Mesenchymal stem cell (in vitro differentiated cells and primary cell): ENCODE data around the gene PPP4R3A.

Experiments used
- DNase-seq: peaks from one replicate; pipeline ENCODE4 v3.0.0-alpha.2; 2013
- H2AFZ ChIP-seq: one replicate; pipeline ENCODE4 v1.6.1; 2013; ENCODE audit warnings: low read depth, mild to moderate bottlenecking, control low read depth, inconsistent platforms, low read length, moderate library complexity
- H2AK5ac ChIP-seq: 2 replicates; pipeline ENCODE4 v1.6.1; 2013; ENCODE audit warnings: low read length, moderate library complexity, mild to moderate bottlenecking, inconsistent platforms; ENCODE audit not compliant: severe bottlenecking
- H2BK120ac ChIP-seq: one replicate; pipeline ENCODE4 v1.6.1; 2013; ENCODE audit warnings: low read depth, mild to moderate bottlenecking, inconsistent platforms, low read length, moderate library complexity
- H2BK12ac ChIP-seq, 2 experiments: one replicate each; pipeline ENCODE4 v1.6.1; 2013; ENCODE audit warnings: inconsistent platforms in 2 of 2, low read length in 2 of 2, mild to moderate bottlenecking in 2 of 2, moderate library complexity in 2 of 2, control low read depth in 1 of 2
- H2BK15ac ChIP-seq: one replicate; pipeline ENCODE4 v1.6.1; 2013; ENCODE audit warnings: mild to moderate bottlenecking, low read depth, inconsistent platforms; ENCODE audit not compliant: poor library complexity, severe bottlenecking
- H2BK5ac ChIP-seq: 2 replicates; pipeline ENCODE4 v1.6.1; 2013; ENCODE audit warnings: low read depth, mild to moderate bottlenecking, low read length, control low read depth, inconsistent platforms; ENCODE audit not compliant: poor library complexity, severe bottlenecking
- H3K14ac ChIP-seq, 2 experiments: one replicate each; pipeline ENCODE4 v1.6.1; 2013; ENCODE audit warnings: inconsistent platforms in 2 of 2, low read length in 2 of 2, control low read depth in 1 of 2, mild to moderate bottlenecking in 1 of 2, moderate library complexity in 1 of 2
- H3K18ac ChIP-seq, 2 experiments: one replicate each; pipeline ENCODE4 v1.6.1; 2013; ENCODE audit warnings: inconsistent platforms in 2 of 2, low read length in 2 of 2, control low read depth in 1 of 2, low read depth in 1 of 2, mild to moderate bottlenecking in 1 of 2
- H3K23ac ChIP-seq, 2 experiments: one replicate each; pipeline ENCODE4 v1.6.1; 2013; ENCODE audit warnings: inconsistent platforms in 2 of 2, low read length in 2 of 2, mild to moderate bottlenecking in 2 of 2, moderate library complexity in 2 of 2, control low read depth in 1 of 2
- H3K27ac ChIP-seq: 2 replicates; pipeline ENCODE4 v1.5.1; 2013; ENCODE audit warnings: mild to moderate bottlenecking, moderate library complexity, low read length, control low read depth, inconsistent platforms; ENCODE audit not compliant: poor library complexity, severe bottlenecking
- H3K27me3 ChIP-seq, 2 experiments: 2 replicates each; pipeline versions ENCODE4 v1.6.1 to v1.7.0; 2013; ENCODE audit warnings: low read length in 2 of 2, mild to moderate bottlenecking in 2 of 2, moderate library complexity in 2 of 2, control low read depth in 1 of 2, inconsistent platforms in 1 of 2; ENCODE audit not compliant: control insufficient read depth in 1 of 2, insufficient read depth in 1 of 2
- H3K36me3 ChIP-seq, 2 experiments: 2 replicates each; pipeline versions ENCODE4 v1.6.1 to v1.7.0; 2013; ENCODE audit warnings: low read length in 2 of 2, control low read depth in 1 of 2, inconsistent platforms in 1 of 2, low read depth in 1 of 2, mild to moderate bottlenecking in 1 of 2; ENCODE audit not compliant: insufficient read depth in 2 of 2, control insufficient read depth in 1 of 2
- H3K4ac ChIP-seq, 2 experiments: one replicate each; pipeline ENCODE4 v1.6.1; 2013; ENCODE audit warnings: inconsistent platforms in 2 of 2, low read length in 2 of 2, mild to moderate bottlenecking in 2 of 2, moderate library complexity in 2 of 2, control low read depth in 1 of 2, low read depth in 1 of 2
- H3K4me1 ChIP-seq: 2 replicates; pipeline ENCODE4 v1.6.1; 2013; ENCODE audit warnings: low read depth, low read length, control low read depth; ENCODE audit not compliant: control insufficient read depth, insufficient read depth
- H3K4me2 ChIP-seq: 2 replicates; pipeline ENCODE4 v1.6.1; 2013; ENCODE audit warnings: low read length, mild to moderate bottlenecking, inconsistent platforms; ENCODE audit not compliant: poor library complexity, severe bottlenecking
- H3K4me3 ChIP-seq, 2 experiments: 2 replicates each; pipeline versions ENCODE4 v1.5.1 to v1.7.0; 2013; ENCODE audit warnings: low read length in 2 of 2, mild to moderate bottlenecking in 2 of 2, control low read depth in 1 of 2, low read depth in 1 of 2; ENCODE audit not compliant: insufficient read depth in 1 of 2
- H3K79me1 ChIP-seq: replicated peaks from 2 replicates; pipeline ENCODE4 v1.6.1; 2013; ENCODE audit warnings: mild to moderate bottlenecking, control low read depth, low read length, inconsistent platforms; ENCODE audit not compliant: poor library complexity, severe bottlenecking
- H3K9ac ChIP-seq: 2 replicates; pipeline ENCODE4 v1.7.0; 2013; ENCODE audit warnings: mild to moderate bottlenecking, low read length, moderate library complexity
- H3K9me3 ChIP-seq: 2 replicates; pipeline ENCODE4 v1.7.0; 2013; ENCODE audit warnings: mild to moderate bottlenecking, low read length; ENCODE audit not compliant: control insufficient read depth
- H4K8ac ChIP-seq: one replicate; pipeline ENCODE4 v1.6.1; 2013; ENCODE audit warnings: inconsistent platforms, mild to moderate bottlenecking, low read length, moderate library complexity
- H4K91ac ChIP-seq: one replicate; pipeline ENCODE4 v1.6.1; 2013; ENCODE audit warnings: mild to moderate bottlenecking, low read length, inconsistent platforms
- WGBS: methylation state at CpG from one replicate; pipeline ENCODE4 v1.1.7; 2013; ENCODE audit warnings: mixed read lengths; 5-methylcytosine and 5-hydroxymethylcytosine counted together

Gene PPP4R3A

DNA sequence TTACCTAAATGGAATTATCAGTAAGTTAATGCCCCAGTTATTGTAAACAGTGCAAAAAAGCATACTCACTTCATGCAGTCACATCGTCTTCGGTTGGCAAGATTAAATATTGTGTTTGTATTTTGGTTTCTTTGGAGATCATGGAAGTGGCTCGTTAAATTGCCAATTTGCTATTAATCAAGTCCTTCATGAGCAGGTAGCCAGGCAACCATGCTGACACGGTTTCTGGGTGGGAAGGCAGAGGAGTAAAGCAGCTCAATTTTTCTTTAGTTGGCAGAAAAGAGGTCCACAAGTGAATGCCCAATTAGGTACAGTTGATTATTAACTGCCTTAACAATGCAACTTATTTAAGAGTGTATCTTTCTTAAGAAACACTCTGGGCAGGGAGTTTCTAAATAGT, 43.9 kb downstream of the PPP4R3A start:
- Histone ChIP-seq H3K4me2 (no peak overlapping the region), H2BK120ac (no peak overlapping the region), H3K27me3 (no peaks in the 10 kb centered on the region), H2AFZ (no peak overlapping the region), H4K8ac (no peak overlapping the region), H2BK5ac (no peak overlapping the region), H3K9ac (no peak overlapping the region), H4K91ac (no peak overlapping the region), H3K36me3 (peaks cover 26 to 97% of the 10 kb centered on the region in 2 experiments), H3K4me1 (no peaks in the 10 kb centered on the region), H2AK5ac (no peak overlapping the region), H2BK12ac (no peak overlapping the region), H3K4me3 (no peak overlapping the region), H3K9me3 (no peaks in the 10 kb centered on the region), H2BK15ac (no peak overlapping the region), H3K4ac (no peak overlapping the region), H3K23ac (no peak overlapping the region), H3K14ac (no peak overlapping the region), H3K27ac (no peak overlapping the region), H3K79me1 (peaks cover 12% of the 10 kb centered on the region), H3K18ac (no peak overlapping the region)
- DNase-seq, result no peak
- WGBS, result 97% methylated on average over 4 of the region's 4 CpGs

DNA sequence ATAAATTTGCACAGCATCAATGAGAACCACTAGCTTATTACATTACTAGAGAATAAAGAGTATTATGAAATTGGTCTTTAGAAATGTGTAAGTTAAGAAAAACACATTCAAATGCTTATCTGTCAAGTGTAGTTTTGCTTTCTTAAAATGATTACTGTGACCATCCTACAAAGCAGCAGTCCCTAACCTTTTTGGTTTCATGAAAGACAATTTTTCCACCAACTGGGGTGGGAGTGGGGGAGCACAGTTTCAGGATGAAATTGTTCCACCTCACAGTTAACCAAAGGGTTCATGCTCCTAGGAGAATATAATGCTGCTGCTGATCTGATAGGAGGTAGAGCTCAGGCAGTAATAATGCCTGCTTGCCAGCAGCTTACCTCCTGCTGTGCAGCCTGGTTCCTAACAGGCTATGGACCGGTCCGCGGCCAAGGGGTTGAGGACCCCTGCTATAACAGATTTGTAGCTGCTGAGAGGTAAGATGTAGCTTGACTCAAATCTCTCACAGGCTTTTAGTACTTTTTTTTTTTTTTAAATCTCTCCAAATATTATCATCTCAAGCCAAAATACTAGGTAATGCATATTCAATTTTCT, 45.4 kb downstream of the PPP4R3A start:
- Histone ChIP-seq H2BK12ac (no peak overlapping the region), H3K9ac (no peak overlapping the region), H2AK5ac (no peak overlapping the region), H4K8ac (no peak overlapping the region), H4K91ac (no peak overlapping the region), H3K79me1 (peaks cover 14% of the 10 kb centered on the region), H2BK5ac (no peak overlapping the region), H3K18ac (no peak overlapping the region), H3K9me3 (no peaks in the 10 kb centered on the region), H3K4ac (no peak overlapping the region), H3K4me1 (no peaks in the 10 kb centered on the region), H3K4me2 (no peak overlapping the region), H2BK15ac (no peak overlapping the region), H3K36me3 (peaks cover 36 to 97% of the 10 kb centered on the region in 2 experiments), H2AFZ (no peak overlapping the region), H3K23ac (no peak overlapping the region), H3K27me3 (no peaks in the 10 kb centered on the region), H3K14ac (no peak overlapping the region), H2BK120ac (no peak overlapping the region), H3K4me3 (no peak overlapping the region), H3K27ac (no peak overlapping the region)
- no peak for DNase-seq
- no CpG with 5 or more reads among the region's 3 CpGs for WGBS

DNA sequence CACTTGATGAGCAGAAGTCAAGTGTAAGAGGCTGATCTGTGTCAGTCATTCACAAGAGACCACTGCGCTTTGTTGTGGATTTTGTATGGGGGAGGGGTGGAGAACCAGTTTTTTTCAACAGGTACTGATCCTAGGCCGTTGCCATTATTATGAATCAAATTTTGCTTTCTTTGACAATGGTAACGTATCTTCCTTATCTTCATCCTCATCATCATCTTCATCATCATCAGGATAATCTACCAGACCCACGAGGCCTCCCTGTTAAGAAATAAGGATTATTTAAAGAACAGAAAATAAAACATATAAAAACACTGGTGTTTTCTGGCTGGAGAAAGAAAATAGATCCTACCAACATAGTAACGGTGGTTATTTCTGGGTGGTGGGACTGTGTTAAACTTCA, 51.5 kb downstream of the PPP4R3A start:
- Histone ChIP-seq H3K27me3 (no peaks in the 10 kb centered on the region), H3K4ac (no peak overlapping the region), H2BK15ac (no peak overlapping the region), H3K23ac (no peak overlapping the region), H3K27ac (no peak overlapping the region), H3K4me1 (no peaks in the 10 kb centered on the region), H3K14ac (no peak overlapping the region), H3K4me3 (no peak overlapping the region), H2BK12ac (no peak overlapping the region), H2BK5ac (no peak overlapping the region), H3K9me3 (no peaks in the 10 kb centered on the region), H2AK5ac (no peak overlapping the region), H3K9ac (no peak overlapping the region), H2BK120ac (no peak overlapping the region), H3K79me1 (peaks cover 18% of the 10 kb centered on the region), H4K8ac (no peak overlapping the region), H4K91ac (no peak overlapping the region), H3K18ac (no peak overlapping the region), H2AFZ (no peak overlapping the region), H3K36me3 (peaks cover 37 to 99% of the 10 kb centered on the region in 2 experiments), H3K4me2 (no peak overlapping the region)
- WGBS, result 100% methylated on average over 1 of the region's 5 CpGs
- DNase-seq, result no peak

DNA sequence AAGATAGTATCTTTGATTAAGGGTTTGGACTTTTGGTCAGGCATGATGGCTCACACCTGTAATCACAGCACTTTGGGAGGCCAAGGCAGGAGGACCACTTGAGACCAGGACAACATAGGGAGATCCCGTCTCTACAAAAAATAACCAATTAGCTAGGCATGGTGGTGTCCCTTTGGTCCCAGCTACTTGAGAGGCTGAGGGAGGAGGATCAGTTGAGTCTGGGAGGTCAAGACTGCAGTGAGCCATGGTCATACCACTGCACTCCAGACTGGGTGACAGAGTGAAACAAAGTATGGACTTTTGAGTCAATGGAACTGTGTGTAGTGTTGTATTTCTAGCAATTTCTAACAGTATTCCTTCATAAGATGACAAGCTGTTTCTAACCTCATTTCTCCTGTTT, 53.8 kb downstream of the PPP4R3A start:
- Histone ChIP-seq H2BK12ac (no peak overlapping the region), H3K79me1 (peaks cover 12% of the 10 kb centered on the region), H3K4me3 (no peak overlapping the region), H3K4ac (no peak overlapping the region), H3K4me1 (no peaks in the 10 kb centered on the region), H3K27ac (no peak overlapping the region), H3K23ac (no peak overlapping the region), H2AK5ac (no peak overlapping the region), H3K4me2 (no peak overlapping the region), H2BK120ac (no peak overlapping the region), H3K14ac (no peak overlapping the region), H3K27me3 (no peaks in the 10 kb centered on the region), H3K36me3 (peaks cover 28 to 76% of the 10 kb centered on the region in 2 experiments), H4K91ac (no peak overlapping the region), H3K9ac (no peak overlapping the region), H2BK15ac (no peak overlapping the region), H2AFZ (no peak overlapping the region), H3K18ac (no peak overlapping the region), H3K9me3 (no peaks in the 10 kb centered on the region), H2BK5ac (no peak overlapping the region), H4K8ac (no peak overlapping the region)
- no CpG with 5 or more reads among the region's 1 CpG for WGBS
- no peak for DNase-seq
